ENCODE measurements around the gene ANO9. TPM values are rescaled to one million over a fixed set of nuclear protein-coding genes. Genes with fewer than 3 reads are reported as not detected.

ANO9 gene
- total RNA-seq, 1 donor from 2014 or later, result 22.4 TPM

- Histone ChIP-seq H3K9me3 (no peaks in the 10 kb centered on the region), H3K27ac (no peak overlapping the region), H3K36me3 (no peaks in the 10 kb centered on the region), H3K4me3 (no peak overlapping the region), H3K4me1 (no peaks in the 10 kb centered on the region), H3K27me3 (no peaks in the 10 kb centered on the region)
- DNase-seq (no peak), ATAC-seq (no peak)
- TF ChIP-seq, protein P1, sequence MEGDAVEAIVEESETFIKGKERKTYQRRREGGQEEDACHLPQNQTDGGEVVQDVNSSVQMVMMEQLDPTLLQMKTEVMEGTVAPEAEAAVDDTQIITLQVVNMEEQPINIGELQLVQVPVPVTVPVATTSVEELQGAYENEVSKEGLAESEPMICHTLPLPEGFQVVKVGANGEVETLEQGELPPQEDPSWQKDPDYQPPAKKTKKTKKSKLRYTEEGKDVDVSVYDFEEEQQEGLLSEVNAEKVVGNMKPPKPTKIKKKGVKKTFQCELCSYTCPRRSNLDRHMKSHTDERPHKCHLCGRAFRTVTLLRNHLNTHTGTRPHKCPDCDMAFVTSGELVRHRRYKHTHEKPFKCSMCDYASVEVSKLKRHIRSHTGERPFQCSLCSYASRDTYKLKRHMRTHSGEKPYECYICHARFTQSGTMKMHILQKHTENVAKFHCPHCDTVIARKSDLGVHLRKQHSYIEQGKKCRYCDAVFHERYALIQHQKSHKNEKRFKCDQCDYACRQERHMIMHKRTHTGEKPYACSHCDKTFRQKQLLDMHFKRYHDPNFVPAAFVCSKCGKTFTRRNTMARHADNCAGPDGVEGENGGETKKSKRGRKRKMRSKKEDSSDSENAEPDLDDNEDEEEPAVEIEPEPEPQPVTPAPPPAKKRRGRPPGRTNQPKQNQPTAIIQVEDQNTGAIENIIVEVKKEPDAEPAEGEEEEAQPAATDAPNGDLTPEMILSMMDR (IDR thresholded peaks at IDR 0.05), result no peak
- intact Hi-C loops (cut with DNase I), result no loop called here
Observed at GRCh38 chr11:380491-380890, 61.3 kb downstream of the ANO9 start.

GRCh38 chr11:380095-380480 lies 61.7 kb downstream of the ANO9 start:
- ATAC-seq (no peak), DNase-seq (no peak)
- Histone ChIP-seq H3K4me3 (no peak overlapping the region), H3K27me3 (no peaks in the 10 kb centered on the region), H3K27ac (no peak overlapping the region), H3K4me1 (no peaks in the 10 kb centered on the region), H3K9me3 (no peaks in the 10 kb centered on the region), H3K36me3 (no peaks in the 10 kb centered on the region)
- TF ChIP-seq, protein P1 (IDR thresholded peaks at IDR 0.05), result no peak
- intact Hi-C loops (cut with DNase I), result no loop called here

- DNase-seq, result no peak
- ATAC-seq, result no peak
- Histone ChIP-seq H3K36me3 (no peaks in the 10 kb centered on the region), H3K4me3 (no peak overlapping the region), H3K9me3 (no peaks in the 10 kb centered on the region), H3K27ac (no peak overlapping the region), H3K4me1 (no peaks in the 10 kb centered on the region), H3K27me3 (no peaks in the 10 kb centered on the region)
- intact Hi-C loops (cut with DNase I), result no loop called here
- TF ChIP-seq, protein P1 (IDR thresholded peaks at IDR 0.05), result no peak
Observed at GRCh38 chr11:379205-380094, 62.4 kb downstream of the ANO9 start.

- Histone ChIP-seq H3K27me3 (no peaks in the 10 kb centered on the region), H3K4me3 (no peak overlapping the region), H3K9me3 (no peaks in the 10 kb centered on the region), H3K4me1 (no peaks in the 10 kb centered on the region), H3K36me3 (no peaks in the 10 kb centered on the region), H3K27ac (no peak overlapping the region)
- intact Hi-C loops (cut with DNase I), result no loop called here
- TF ChIP-seq, protein P1 (IDR thresholded peaks at IDR 0.05), result no peak
- DNase-seq, result no peak
- ATAC-seq, result no peak
Observed at GRCh38 chr11:377883-378500, 63.8 kb downstream of the ANO9 start.

DNA sequence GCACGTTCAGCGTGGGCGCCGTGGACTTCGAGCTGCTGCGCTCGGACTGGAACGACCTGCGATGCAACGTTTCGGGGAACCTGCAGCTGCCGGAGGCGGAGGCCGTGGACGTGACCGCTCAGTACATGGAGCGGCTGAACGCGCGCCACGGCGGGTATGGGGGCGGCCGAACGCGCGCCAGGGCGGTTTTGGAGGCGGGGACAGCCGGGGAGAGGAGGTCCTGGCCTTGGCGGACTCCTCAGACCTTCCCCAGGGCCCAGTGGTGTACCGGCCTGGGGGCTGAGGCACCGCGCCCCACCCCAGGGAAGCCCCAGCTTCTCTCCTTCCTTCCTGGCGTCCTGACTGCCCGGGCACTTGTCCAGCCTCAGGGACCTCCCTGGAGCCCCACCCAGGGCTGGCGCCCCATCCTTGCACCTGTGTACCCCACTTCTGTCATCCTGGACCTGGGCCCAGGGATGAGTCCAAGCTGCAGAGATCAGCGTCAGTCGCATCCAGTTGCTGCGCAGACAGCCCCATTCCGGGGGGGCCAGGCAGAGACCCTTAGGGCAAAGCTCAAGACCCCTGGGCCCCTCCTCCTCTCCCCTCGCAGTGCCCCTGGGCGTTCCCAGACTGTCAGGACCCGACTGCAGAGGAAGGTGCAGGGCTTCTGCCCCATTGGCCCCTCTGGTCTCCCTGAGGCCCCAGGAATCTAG lies 64.5 kb downstream of the ANO9 start:
- H3K9me3 ChIP-seq, result no peaks in the 10 kb centered on the region
- intact Hi-C loops (cut with DNase I), result no loop called here
- no peak overlapping the region for H3K27ac ChIP-seq
- H3K4me3 ChIP-seq, result no peak overlapping the region
- no peak for ATAC-seq
- DNase-seq, result no peak
- no peaks in the 10 kb centered on the region for H3K4me1 ChIP-seq
- no peaks in the 10 kb centered on the region for H3K27me3 ChIP-seq
- no peaks in the 10 kb centered on the region for H3K36me3 ChIP-seq
- TF ChIP-seq, protein P1 (IDR thresholded peaks at IDR 0.05), result no peak
